Sigmoid colon (tissue), 7 donors: ENCODE measurements around the gene PROC. TPM values are rescaled to one million over a fixed set of nuclear protein-coding genes. Genes with fewer than 3 reads are reported as not detected.

Experiments used
- DNase-seq: peaks from one replicate; pipeline ENCODE4 v3.0.0-alpha.2; 2019
- H3K27ac ChIP-seq, 4 donors: fragments of 200-600 bp; sonication (generic); one replicate each; pipeline ENCODE4 v1.5.1; 2016 to 2019; ENCODE audit warnings: mild to moderate bottlenecking in 1 of 4
- H3K27me3 ChIP-seq, 3 donors: fragments of 200-600 bp; sonication (generic); one replicate each; pipeline ENCODE4 v1.5.1; 2019; ENCODE audit warnings: mild to moderate bottlenecking in 1 of 3
- H3K36me3 ChIP-seq, 4 donors: fragments of 200-600 bp; sonication (generic); one replicate each; pipeline ENCODE4 v1.5.1; 2016 to 2019
- H3K4me1 ChIP-seq, 4 donors: fragments of 200-600 bp; sonication (generic); one replicate each; pipeline ENCODE4 v1.5.1; 2017 to 2019
- H3K4me3 ChIP-seq, 4 donors: fragments of 200-600 bp; sonication (generic); one replicate each; pipeline ENCODE4 v1.5.1; 2017 to 2019; ENCODE audit warnings: mild to moderate bottlenecking in 2 of 4, moderate library complexity in 1 of 4
- H3K9me3 ChIP-seq, 4 donors: fragments of 200-600 bp in 3 of 4; sonication (generic) in 3 of 4; one replicate each; pipeline versions ENCODE4 v1.5.1 to v1.6.1; 2013 to 2019
- EP300 ChIP-seq, 4 donors: sonication (generic); formaldehyde crosslinking; IDR thresholded peaks; one replicate each; pipeline ENCODE4 v1.6.1; 2017; ENCODE audit warnings: antibody characterized with exemption in 4 of 4
- POLR2A ChIP-seq, 2 donors: fragments of 450-650 bp; IDR thresholded peaks; one replicate each; pipeline ENCODE4 v1.6.1; 2016; ENCODE audit warnings: antibody characterized with exemption in 2 of 2, mild to moderate bottlenecking in 2 of 2, moderate library complexity in 2 of 2
- POLR2AphosphoS5 ChIP-seq, 4 donors: sonication (generic); formaldehyde crosslinking; IDR thresholded peaks; one replicate each; pipeline ENCODE4 v1.6.1; 2017; ENCODE audit warnings: antibody characterized with exemption in 4 of 4
- WGBS, 2 donors: extraction: QIAGEN DNeasy Blood & Tissue Kit; methylation state at CpG; one replicate each; pipeline ENCODE4 v1.1.7; 2013; 5-methylcytosine and 5-hydroxymethylcytosine counted together
- intact Hi-C: fragments of 100-400 bp; cut with DNase I; formaldehyde crosslinking; loops from one replicate; pipeline ENCODE4 v1.15.1; 2023
- polyA plus RNA-seq, 3 donors: library from polyadenylated mRNA; stranded (reverse); fragments of 200-250 nt; gene quantifications; one replicate each; pipeline ENCODE4 v1.2.3, GENCODE V29; 2013
- total RNA-seq, 4 donors: library from RNA; depleted of rRNA; stranded (reverse); fragments of >200 nt; gene quantifications; one replicate each; pipeline ENCODE4 v1.1.0, GENCODE V29; 2016
- TF ChIP-seq, protein P1 (sequence below), 4 experiments: fragments of 450-650 bp in 3 of 4; fragments of 200-600 bp in 1 of 4; IDR thresholded peaks; one replicate each; pipeline ENCODE4 v1.5.1; 2016 to 2019; ENCODE audit warnings: antibody characterized with exemption in 4 of 4, mild to moderate bottlenecking in 3 of 4, moderate library complexity in 2 of 4
- donor health status: healthy with polysubstance abuse.
- donor health status: Bipolar disorder and iron deficiency.
- donor health status: healthy.

PROC gene
- total and polyA plus RNA-seq, 7 donors = 1.4 to 7.8 (median 1.8) TPM; not detected in 4

DNA sequence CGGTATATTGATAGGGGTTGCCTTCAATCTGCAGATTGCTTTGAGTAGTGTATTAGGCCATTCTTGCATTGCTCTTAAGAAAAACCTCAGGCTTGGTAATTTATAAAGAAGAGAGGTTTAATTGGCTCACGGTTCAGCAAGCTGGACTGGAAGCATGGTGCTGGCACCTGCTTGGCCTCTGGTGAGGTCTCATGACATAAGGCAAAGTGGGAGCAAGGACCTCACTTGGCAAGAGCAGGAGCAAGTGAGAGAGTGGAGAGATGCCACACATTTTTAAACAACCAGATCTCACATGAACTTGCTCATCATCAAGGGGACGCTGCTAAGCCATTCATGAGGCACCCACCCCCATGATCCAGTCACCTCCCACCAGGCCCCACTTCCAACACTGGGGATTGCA is 35.4 kb upstream of the PROC start:
- no peaks in the 10 kb centered on the region for H3K9me3 ChIP-seq
- WGBS, 2 donors = 86 to 88% methylated on average over 3 of the region's 3 CpGs
- no peak overlapping the region for H3K4me3 ChIP-seq
- peaks cover 0 to 73% (median 47%) of the 10 kb centered on the region in 4 donors for H3K4me1 ChIP-seq
- H3K27me3 ChIP-seq = no peaks in the 10 kb centered on the region
- intact Hi-C loops = loop anchor here (10.0 kb wide), 1 partner anchor 728 kb away; the partner anchor contains the start of gene GYPC
- no peaks in the 10 kb centered on the region for H3K36me3 ChIP-seq
- TF ChIP-seq EP300 (IDR thresholded peaks at IDR 0.05) = no peak
- TF ChIP-seq POLR2A (IDR thresholded peaks at IDR 0.05) = no peak
- TF ChIP-seq, protein P1, sequence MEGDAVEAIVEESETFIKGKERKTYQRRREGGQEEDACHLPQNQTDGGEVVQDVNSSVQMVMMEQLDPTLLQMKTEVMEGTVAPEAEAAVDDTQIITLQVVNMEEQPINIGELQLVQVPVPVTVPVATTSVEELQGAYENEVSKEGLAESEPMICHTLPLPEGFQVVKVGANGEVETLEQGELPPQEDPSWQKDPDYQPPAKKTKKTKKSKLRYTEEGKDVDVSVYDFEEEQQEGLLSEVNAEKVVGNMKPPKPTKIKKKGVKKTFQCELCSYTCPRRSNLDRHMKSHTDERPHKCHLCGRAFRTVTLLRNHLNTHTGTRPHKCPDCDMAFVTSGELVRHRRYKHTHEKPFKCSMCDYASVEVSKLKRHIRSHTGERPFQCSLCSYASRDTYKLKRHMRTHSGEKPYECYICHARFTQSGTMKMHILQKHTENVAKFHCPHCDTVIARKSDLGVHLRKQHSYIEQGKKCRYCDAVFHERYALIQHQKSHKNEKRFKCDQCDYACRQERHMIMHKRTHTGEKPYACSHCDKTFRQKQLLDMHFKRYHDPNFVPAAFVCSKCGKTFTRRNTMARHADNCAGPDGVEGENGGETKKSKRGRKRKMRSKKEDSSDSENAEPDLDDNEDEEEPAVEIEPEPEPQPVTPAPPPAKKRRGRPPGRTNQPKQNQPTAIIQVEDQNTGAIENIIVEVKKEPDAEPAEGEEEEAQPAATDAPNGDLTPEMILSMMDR (IDR thresholded peaks at IDR 0.05) = no peak
- no peak for TF ChIP-seq POLR2AphosphoS5 (IDR thresholded peaks at IDR 0.05)
- no peak for DNase-seq
- H3K27ac ChIP-seq = no peak overlapping the region

DNA sequence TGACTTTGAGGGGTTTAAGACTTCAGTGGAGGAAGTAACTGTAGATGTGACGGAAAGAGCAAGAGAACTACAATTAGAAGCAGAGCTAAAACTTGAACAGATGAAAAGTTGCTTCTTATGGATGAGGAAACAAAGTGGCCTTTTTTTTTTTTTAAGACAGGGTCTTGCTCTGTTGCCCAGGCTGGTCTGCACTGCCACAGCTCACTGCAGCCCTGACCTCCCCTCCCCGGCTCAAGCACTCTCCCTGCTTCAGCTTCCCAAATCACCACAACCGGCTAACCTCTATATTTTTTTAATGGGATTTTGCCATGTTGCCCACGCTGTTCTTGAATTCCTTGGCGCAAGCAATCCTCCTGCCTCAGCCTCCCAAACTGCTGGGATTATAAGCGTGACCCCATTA is 33.7 kb upstream of the PROC start:
- WGBS, 2 donors = 90 to 95% methylated on average over 6 of the region's 6 CpGs

DNA sequence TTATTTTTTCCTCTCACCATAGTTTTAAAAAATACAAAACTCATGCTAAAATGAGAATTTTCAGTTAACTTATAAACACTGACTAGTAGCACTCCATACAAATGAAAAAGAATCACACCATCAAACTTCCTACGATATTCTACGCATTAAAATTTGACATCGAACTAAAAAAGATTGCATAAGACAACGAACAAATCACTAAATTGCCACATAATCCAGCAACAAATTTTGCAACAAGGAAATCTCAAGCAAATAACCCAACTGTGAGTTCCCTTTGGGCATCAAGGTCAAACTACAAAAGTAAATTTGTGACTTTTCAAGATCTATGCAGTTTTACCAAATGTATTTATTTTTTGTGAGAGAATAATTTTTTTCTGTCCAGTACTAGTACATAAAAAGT is 32.0 kb upstream of the PROC start:
- Histone ChIP-seq H3K27ac (peak overlapping the region; percentile 97 to 100 (median 99)), H3K9me3 (no peaks in the 10 kb centered on the region)
- no peak for DNase-seq

More for the DNA sequence above, 33.7 kb upstream of the PROC start:
- TF ChIP-seq POLR2AphosphoS5 (IDR thresholded peaks at IDR 0.05) = no peak
- intact Hi-C loops = loop anchor here (10.0 kb wide), 1 partner anchor 730 kb away; the partner anchor contains the start of gene GYPC
- H3K9me3 ChIP-seq = no peaks in the 10 kb centered on the region
- H3K27me3 ChIP-seq = no peaks in the 10 kb centered on the region
- H3K27ac ChIP-seq = no peak overlapping the region
- H3K36me3 ChIP-seq = no peaks in the 10 kb centered on the region
- no peak overlapping the region for H3K4me3 ChIP-seq
- H3K4me1 ChIP-seq = peaks cover 0 to 83% (median 49%) of the 10 kb centered on the region in 4 donors
- no peak for DNase-seq

DNA sequence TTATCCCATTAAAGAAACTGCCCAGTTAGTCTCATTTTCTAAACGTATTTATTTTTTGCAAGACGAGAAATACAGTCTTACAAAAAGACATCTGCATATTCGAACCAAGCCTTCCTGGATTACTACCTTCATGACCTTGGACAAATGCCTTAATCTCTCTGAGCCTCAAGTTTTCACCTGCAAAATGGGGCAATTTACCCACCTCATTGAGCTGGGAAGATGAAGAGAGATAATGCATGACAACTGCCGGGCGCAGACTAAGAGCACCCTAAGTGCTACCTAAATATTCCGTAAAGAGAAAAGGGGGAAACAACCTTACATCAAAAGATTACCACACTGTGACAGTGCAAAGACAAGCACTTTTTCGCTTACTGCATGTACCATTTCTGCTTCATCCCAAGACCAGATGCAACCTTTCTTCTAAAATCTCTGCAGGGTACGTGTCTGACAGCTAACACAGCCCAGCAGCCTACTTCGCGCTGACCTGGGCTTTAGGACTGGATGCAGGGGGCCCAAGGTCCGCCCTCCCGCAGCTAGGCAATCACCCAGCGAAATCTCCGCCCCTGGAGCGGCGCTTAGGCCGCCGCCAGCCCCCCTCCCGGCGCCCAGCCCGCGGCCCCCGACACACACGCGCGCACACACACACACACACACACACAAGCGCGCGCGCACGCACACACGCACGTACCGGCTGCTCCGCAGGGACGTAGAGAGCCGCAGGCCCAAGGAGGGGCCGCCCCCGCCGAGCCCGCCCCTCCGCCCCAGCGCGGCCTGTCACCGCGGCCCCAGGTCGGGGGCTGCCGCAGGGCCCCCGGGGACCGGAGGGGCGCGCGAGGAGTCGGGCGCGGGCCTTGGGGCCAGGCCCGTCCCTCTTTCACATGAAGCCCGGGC is 31.2 kb upstream of the PROC start:
- H3K27ac ChIP-seq = peak overlapping the region; percentile 97 to 100 (median 99)
- peak overlapping the region; percentile 81 to 98 (median 90) for H3K4me3 ChIP-seq
- peak; percentile 95 for DNase-seq
- H3K36me3 ChIP-seq = no peaks in the 10 kb centered on the region
- intact Hi-C loops = loop anchor here (1.0 to 10.0 kb wide), 3 partner anchors 21 to 732 kb away; partner anchors contain the start of genes GYPC and IWS1
- peaks cover 0 to 58% (median 33%) of the 10 kb centered on the region in 4 donors for H3K4me1 ChIP-seq
- H3K27me3 ChIP-seq = no peaks in the 10 kb centered on the region
- WGBS, 2 donors = 1% methylated on average over 58 of the region's 58 CpGs
- TF ChIP-seq, protein P1 (IDR thresholded peaks at IDR 0.05) = no peak
- TF ChIP-seq POLR2A (IDR thresholded peaks at IDR 0.05) (no peak), POLR2AphosphoS5 (IDR thresholded peaks at IDR 0.05) (peak in 2 of 4 donors; percentile 47 to 52), EP300 (IDR thresholded peaks at IDR 0.05) (peak in 1 of 4 donors; percentile 1)
- H3K9me3 ChIP-seq = no peaks in the 10 kb centered on the region

More for the DNA sequence above, 32.0 kb upstream of the PROC start:
- peaks cover 0 to 66% (median 38%) of the 10 kb centered on the region in 4 donors for H3K4me1 ChIP-seq
- 29 to 64% methylated on average over 4 of the region's 4 CpGs for WGBS, 2 donors
- intact Hi-C loops = loop anchor here (2.0 to 10.0 kb wide), 2 partner anchors 141 to 731 kb away; partner anchors contain the start of genes GYPC and IWS1
- H3K4me3 ChIP-seq = peak overlapping the region in 3 of 4 donors; percentile 81 to 94 (median 87)
- H3K27me3 ChIP-seq = no peaks in the 10 kb centered on the region
- no peaks in the 10 kb centered on the region for H3K36me3 ChIP-seq
- TF ChIP-seq POLR2AphosphoS5 (IDR thresholded peaks at IDR 0.05) (peak in 1 of 4 donors; percentile 16), POLR2A (IDR thresholded peaks at IDR 0.05) (no peak)
- TF ChIP-seq, protein P1 (IDR thresholded peaks at IDR 0.05) = no peak
